Upper lobe of left lung (tissue), 6 donors: Measurements from ENCODE around the gene DGKI. TPM values are rescaled to one million over a fixed set of nuclear protein-coding genes. Genes with fewer than 3 reads are reported as not detected.

ENCODE experiments used
- ATAC-seq, 2 donors: fragments of 200-7000 bp; cut with Tn5 transposase; one replicate each; pipeline ENCODE4 v1.9.1; 2022; ENCODE audit warnings: mild to moderate bottlenecking in 2 of 2, moderate library complexity in 2 of 2; ENCODE audit not compliant: low FRiP score in 2 of 2
- DNase-seq, 2 donors: peaks; one replicate each; pipeline ENCODE4 v3.0.0-alpha.2; 2019 to 2020
- H3K27ac ChIP-seq, 4 donors: fragments of 200-600 bp; sonication (generic); one replicate each; pipeline ENCODE4 v1.5.1; 2016 to 2019
- H3K27me3 ChIP-seq, 4 donors: fragments of 200-600 bp; sonication (generic); one replicate each; pipeline ENCODE4 v1.5.1; 2017 to 2019
- H3K36me3 ChIP-seq, 4 donors: fragments of 200-600 bp; sonication (generic); one replicate each; pipeline ENCODE4 v1.5.1; 2016 to 2019
- H3K4me1 ChIP-seq, 4 donors: fragments of 200-600 bp; sonication (generic); one replicate each; pipeline ENCODE4 v1.5.1; 2018 to 2019
- H3K4me3 ChIP-seq, 4 donors: fragments of 200-600 bp; sonication (generic); one replicate each; pipeline ENCODE4 v1.5.1; 2017 to 2019; ENCODE audit warnings: mild to moderate bottlenecking in 2 of 4, moderate library complexity in 1 of 4
- H3K9me3 ChIP-seq, 4 donors: fragments of 200-600 bp; sonication (generic); one replicate each; pipeline ENCODE4 v1.5.1; 2018 to 2019
- CTCF ChIP-seq, 6 experiments: fragments of 450-650 bp in 4 of 6; fragments of 200-600 bp in 2 of 6; sonication (generic) in 2 of 6; IDR thresholded peaks; one replicate each; pipeline ENCODE4 v1.5.1; 2016 to 2019; ENCODE audit warnings: antibody characterized with exemption in 6 of 6
- EP300 ChIP-seq, 4 donors: sonication (generic); formaldehyde crosslinking; IDR thresholded peaks; one replicate each; pipeline ENCODE4 v1.5.1; 2017; ENCODE audit warnings: antibody characterized with exemption in 4 of 4, control low read depth in 2 of 4
- POLR2A ChIP-seq, 4 donors: fragments of 450-650 bp; IDR thresholded peaks; one replicate each; pipeline ENCODE4 v1.5.1; 2016 to 2017; ENCODE audit warnings: antibody characterized with exemption in 4 of 4, mild to moderate bottlenecking in 2 of 4
- POLR2AphosphoS5 ChIP-seq, 2 donors: sonication (generic); formaldehyde crosslinking; IDR thresholded peaks; one replicate each; pipeline ENCODE4 v1.5.1; 2017; ENCODE audit warnings: antibody characterized with exemption in 2 of 2
- WGBS, 2 donors: methylation state at CpG; one replicate each; pipeline ENCODE4 v1.1.5; 2017 to 2018; 5-methylcytosine and 5-hydroxymethylcytosine counted together
- total RNA-seq, 6 donors: library from RNA; depleted of rRNA in 4 of 6; stranded (reverse); fragments of >200 nt in 4 of 6; gene quantifications; one replicate each; pipeline versions ENCODE4 v1.1.0 to v1.2.1, GENCODE V29; 2016 to 2021
- donor health status: DM: no; HTN: no; CAD: no; lungs with moderate emphysema.
- donor health status: DM: no; HTN: yes; CAD: no; lungs with severe emphysema.

The DGKI gene
- total RNA-seq, 6 donors from 2014 or later = under 0.01 to 4.5 (median 0.34) TPM; not detected in 1

- no peak overlapping the region for H3K27ac ChIP-seq
Observed at GRCh38 chr7:137692399-137692798, 154.4 kb downstream of the DGKI start.

GRCh38 chr7:137691566-137691965, 155.2 kb downstream of the DGKI start:
- Histone ChIP-seq H3K9me3 (no peaks in the 10 kb centered on the region), H3K4me1 (no peaks in the 10 kb centered on the region), H3K27ac (no peak overlapping the region), H3K4me3 (no peak overlapping the region), H3K36me3 (no peaks in the 10 kb centered on the region), H3K27me3 (no peaks in the 10 kb centered on the region)
- WGBS, 2 donors = 88 to 89% methylated on average over 3 of the region's 3 CpGs
- ATAC-seq (peak in 1 of 2 donors; percentile 27), DNase-seq (no peak)
- TF ChIP-seq POLR2AphosphoS5 (IDR thresholded peaks at IDR 0.05) = no peak
- TF ChIP-seq POLR2A (IDR thresholded peaks at IDR 0.05) = no peak
- TF ChIP-seq CTCF (IDR thresholded peaks at IDR 0.05) = no peak
- TF ChIP-seq EP300 (IDR thresholded peaks at IDR 0.05) = no peak

More at GRCh38 chr7:137692399-137692798, 154.4 kb downstream of the DGKI start:
- 74 to 80% methylated on average over 4 of the region's 4 CpGs for WGBS, 2 donors
- TF ChIP-seq POLR2A (IDR thresholded peaks at IDR 0.05) = no peak
- TF ChIP-seq POLR2AphosphoS5 (IDR thresholded peaks at IDR 0.05) = no peak
- no peak for TF ChIP-seq CTCF (IDR thresholded peaks at IDR 0.05)
- TF ChIP-seq EP300 (IDR thresholded peaks at IDR 0.05) = no peak
- Histone ChIP-seq H3K9me3 (no peaks in the 10 kb centered on the region), H3K36me3 (no peaks in the 10 kb centered on the region), H3K27me3 (no peaks in the 10 kb centered on the region), H3K4me3 (no peak overlapping the region), H3K4me1 (no peaks in the 10 kb centered on the region)
- DNase-seq (no peak), ATAC-seq (no peak)

- TF ChIP-seq CTCF (IDR thresholded peaks at IDR 0.05) = no peak
- TF ChIP-seq POLR2A (IDR thresholded peaks at IDR 0.05) = no peak
- no peak for TF ChIP-seq POLR2AphosphoS5 (IDR thresholded peaks at IDR 0.05)
- no peak for TF ChIP-seq EP300 (IDR thresholded peaks at IDR 0.05)
- Histone ChIP-seq H3K27me3 (no peaks in the 10 kb centered on the region), H3K4me1 (no peaks in the 10 kb centered on the region), H3K4me3 (no peak overlapping the region), H3K27ac (no peak overlapping the region), H3K9me3 (no peaks in the 10 kb centered on the region), H3K36me3 (no peaks in the 10 kb centered on the region)
- ATAC-seq = no peak
- DNase-seq = no peak
- WGBS, 2 donors = 78 to 83% methylated on average over 4 of the region's 4 CpGs
Observed at GRCh38 chr7:137690635-137691034, 156.1 kb downstream of the DGKI start.

- H3K4me3 ChIP-seq = no peak overlapping the region
- H3K36me3 ChIP-seq = no peaks in the 10 kb centered on the region
- TF ChIP-seq POLR2AphosphoS5 (IDR thresholded peaks at IDR 0.05) = no peak
- TF ChIP-seq CTCF (IDR thresholded peaks at IDR 0.05) = no peak
- no peak for TF ChIP-seq POLR2A (IDR thresholded peaks at IDR 0.05)
- TF ChIP-seq EP300 (IDR thresholded peaks at IDR 0.05) = no peak
- no peaks in the 10 kb centered on the region for H3K9me3 ChIP-seq
- 43 to 49% methylated on average over 2 of the region's 2 CpGs for WGBS, 2 donors
- no peaks in the 10 kb centered on the region for H3K4me1 ChIP-seq
- no peak for DNase-seq
- H3K27me3 ChIP-seq = no peaks in the 10 kb centered on the region
- no peak overlapping the region for H3K27ac ChIP-seq
- no peak for ATAC-seq
Observed at GRCh38 chr7:137689761-137690160, 157.0 kb downstream of the DGKI start.

- DNase-seq (no peak), ATAC-seq (peak in 1 of 2 donors; percentile 81)
- Histone ChIP-seq H3K9me3 (no peaks in the 10 kb centered on the region), H3K4me3 (no peak overlapping the region), H3K4me1 (no peaks in the 10 kb centered on the region), H3K27ac (no peak overlapping the region), H3K27me3 (no peaks in the 10 kb centered on the region), H3K36me3 (no peaks in the 10 kb centered on the region)
- 74 to 76% methylated on average over 8 of the region's 8 CpGs for WGBS, 2 donors
- TF ChIP-seq CTCF (IDR thresholded peaks at IDR 0.05) (no peak), EP300 (IDR thresholded peaks at IDR 0.05) (no peak), POLR2A (IDR thresholded peaks at IDR 0.05) (no peak), POLR2AphosphoS5 (IDR thresholded peaks at IDR 0.05) (no peak)
Observed at GRCh38 chr7:137687556-137688265, 159.1 kb downstream of the DGKI start.
